Heart right ventricle (tissue), 16 donors: ENCODE results near the gene EDC3. TPM values are rescaled to one million over a fixed set of nuclear protein-coding genes. Genes with fewer than 3 reads are reported as not detected.

ENCODE experiments used
- ATAC-seq, 8 donors: fragments of 200-7000 bp; cut with Tn5 transposase; one replicate each; pipeline ENCODE4 v1.9.1; 2020; ENCODE audit warnings: mild to moderate bottlenecking in 8 of 8, moderate library complexity in 8 of 8, moderate number of reproducible peaks in 1 of 8
- DNase-seq, 2 donors: peaks; one replicate each; pipeline ENCODE4 v3.0.0-alpha.2; 2020
- H3K27ac ChIP-seq, 10 donors: fragments of 200-600 bp; sonication (generic) in 2 of 10; one replicate each; pipeline versions ENCODE4 v1.5.0 to v1.8.0; 2020 to 2022; ENCODE audit warnings: mild to moderate bottlenecking in 3 of 10
- H3K27me3 ChIP-seq, 7 donors: fragments of 200-600 bp; one replicate each; pipeline ENCODE4 v1.8.0; 2021 to 2022; ENCODE audit warnings: mild to moderate bottlenecking in 2 of 7
- H3K36me3 ChIP-seq, 9 donors: fragments of 200-600 bp; sonication (generic) in 1 of 9; one replicate each; pipeline versions ENCODE4 v1.5.0 to v1.8.0; 2020 to 2022; ENCODE audit warnings: mild to moderate bottlenecking in 2 of 9
- H3K4me1 ChIP-seq, 9 donors: fragments of 200-600 bp; sonication (generic) in 1 of 9; one replicate each; pipeline versions ENCODE4 v1.5.0 to v1.8.0; 2020 to 2022; ENCODE audit warnings: mild to moderate bottlenecking in 4 of 9
- H3K4me3 ChIP-seq, 10 donors: fragments of 200-600 bp; sonication (generic) in 2 of 10; one replicate each; pipeline versions ENCODE4 v1.5.0 to v1.8.0; 2020 to 2022; ENCODE audit warnings: mild to moderate bottlenecking in 7 of 10, moderate library complexity in 2 of 10
- H3K9me3 ChIP-seq, 11 donors: fragments of 200-600 bp in 10 of 11; sonication (generic) in 2 of 11; one replicate each; pipeline versions ENCODE4 v1.5.0 to v1.8.0; 2013 to 2022; ENCODE audit warnings: mild to moderate bottlenecking in 2 of 11, control low read depth in 1 of 11, moderate library complexity in 1 of 11
- WGBS, 2 donors: extraction: QIAGEN DNeasy Blood & Tissue Kit; methylation state at CpG; one replicate each; pipeline ENCODE4 v1.1.7; 2013; ENCODE audit warnings: inconsistent platforms in 1 of 2; 5-methylcytosine and 5-hydroxymethylcytosine counted together
- intact Hi-C, 10 donors: fragments of 100-400 bp; cut with DNase I; formaldehyde crosslinking; loops; one replicate each; pipeline versions ENCODE4 v1.11.1 to v1.14.2; 2022
- polyA plus RNA-seq, 2 donors: library from polyadenylated mRNA; stranded (reverse); fragments of 200-250 nt; gene quantifications; one replicate each; pipeline ENCODE4 v1.2.3, GENCODE V29; 2013
- total RNA-seq, 10 donors: library from RNA; stranded (reverse); fragmentation: NEBNext Ultra II Directional in 3 of 10; extraction: Animal tissue kit (Norgen Biotek cat#: 25700) in 3 of 10; gene quantifications; one replicate each; pipeline versions ENCODE4 v1.2.1 to v1.2.4, GENCODE V29; 2021 to 2023
- TF ChIP-seq, protein P1 (sequence below), 9 donors: fragments of 200-600 bp; sonication (generic) in 2 of 9; IDR thresholded peaks; one replicate each; pipeline versions ENCODE4 v1.5.0 to v1.8.0; 2021 to 2022; ENCODE audit warnings: antibody characterized with exemption in 9 of 9, mild to moderate bottlenecking in 5 of 9, moderate library complexity in 1 of 9
- donor health status: Arrhythmogenic right ventricular cardiomyopathy.
- donor health status: ischemic (EF 13 %, LVEDD 7.1; RV severe dilation, severe dysfunction).
- donor health status: healthy with polysubstance abuse.
- donor health status: DM: no; HTN: yes; CAD: no.
- donor health status: DM: no; HTN: no; CAD: no.
- donor health status: ischemic (EF 25% LVEDD 6.9; RV normal size, moderate dysfunction).
- donor health status: ischemic (EF 25% LVEDD 5.7; RV mildly dilated, moderate dysfunction).
- donor health status: healthy.
- donor health status: DM: yes; HTN: yes; CAD: no.
- donor health status: Ischemic cardiomyopathy.
- donor health status: ischemic (EF 35%, LVEDD 5.7; RV mildly dilated, moderate dysfunction).
- donor health status: nonischemic (EF 11% LVEDD 7.7; RV severe dilation, severe dysfunction).
- donor health status: DM: yes; HTN: yes; CAD: no.
- donor health status: PGD.
- donor health status: ischemic (EF 29% LVEDD 5.4; RV normal size, mild dysfunction).
- donor health status: nonischemic (EF 23%, LVEDD 6.1; RV moderate dilation, normal function).

EDC3 gene
- total and polyA plus RNA-seq, 12 donors: 10.4 to 18.1 (median 15.5) TPM

- Histone ChIP-seq H3K27me3 (no peaks in the 10 kb centered on the region), H3K36me3 (peaks cover 0 to 54% (median 24%) of the 10 kb centered on the region in 9 donors), H3K4me3 (no peak overlapping the region), H3K4me1 (no peaks in the 10 kb centered on the region), H3K9me3 (no peaks in the 10 kb centered on the region), H3K27ac (no peak overlapping the region)
- TF ChIP-seq, protein P1, sequence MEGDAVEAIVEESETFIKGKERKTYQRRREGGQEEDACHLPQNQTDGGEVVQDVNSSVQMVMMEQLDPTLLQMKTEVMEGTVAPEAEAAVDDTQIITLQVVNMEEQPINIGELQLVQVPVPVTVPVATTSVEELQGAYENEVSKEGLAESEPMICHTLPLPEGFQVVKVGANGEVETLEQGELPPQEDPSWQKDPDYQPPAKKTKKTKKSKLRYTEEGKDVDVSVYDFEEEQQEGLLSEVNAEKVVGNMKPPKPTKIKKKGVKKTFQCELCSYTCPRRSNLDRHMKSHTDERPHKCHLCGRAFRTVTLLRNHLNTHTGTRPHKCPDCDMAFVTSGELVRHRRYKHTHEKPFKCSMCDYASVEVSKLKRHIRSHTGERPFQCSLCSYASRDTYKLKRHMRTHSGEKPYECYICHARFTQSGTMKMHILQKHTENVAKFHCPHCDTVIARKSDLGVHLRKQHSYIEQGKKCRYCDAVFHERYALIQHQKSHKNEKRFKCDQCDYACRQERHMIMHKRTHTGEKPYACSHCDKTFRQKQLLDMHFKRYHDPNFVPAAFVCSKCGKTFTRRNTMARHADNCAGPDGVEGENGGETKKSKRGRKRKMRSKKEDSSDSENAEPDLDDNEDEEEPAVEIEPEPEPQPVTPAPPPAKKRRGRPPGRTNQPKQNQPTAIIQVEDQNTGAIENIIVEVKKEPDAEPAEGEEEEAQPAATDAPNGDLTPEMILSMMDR (IDR thresholded peaks at IDR 0.05): no peak
- 85 to 92% methylated on average over 3 of the region's 3 CpGs for WGBS, 2 donors
- ATAC-seq: no peak
- intact Hi-C loops: no loop called here
- DNase-seq: no peak
These were observed 21.7 kb downstream of the EDC3 start for GRCh38 chr15:74674161-74674560.

- intact Hi-C loops: loop anchor here in 1 of 10 donors (10.0 kb wide), 1 partner anchor 55 kb away; the partner anchor contains the start of gene CYP1A1
- no peaks in the 10 kb centered on the region for H3K27me3 ChIP-seq
- peaks cover 0 to 5% (median 4%) of the 10 kb centered on the region in 9 donors for H3K4me1 ChIP-seq
- TF ChIP-seq, protein P1 (IDR thresholded peaks at IDR 0.05): no peak
- no peak overlapping the region for H3K27ac ChIP-seq
- DNase-seq (no peak), ATAC-seq (no peak)
- H3K9me3 ChIP-seq: no peaks in the 10 kb centered on the region
- no peak overlapping the region for H3K4me3 ChIP-seq
- H3K36me3 ChIP-seq: peaks cover 0 to 67% (median 24%) of the 10 kb centered on the region in 9 donors
- 92 to 94% methylated on average over 4 of the region's 4 CpGs for WGBS, 2 donors
These were observed 26.2 kb downstream of the EDC3 start for GRCh38 chr15:74669627-74670026.

DNA sequence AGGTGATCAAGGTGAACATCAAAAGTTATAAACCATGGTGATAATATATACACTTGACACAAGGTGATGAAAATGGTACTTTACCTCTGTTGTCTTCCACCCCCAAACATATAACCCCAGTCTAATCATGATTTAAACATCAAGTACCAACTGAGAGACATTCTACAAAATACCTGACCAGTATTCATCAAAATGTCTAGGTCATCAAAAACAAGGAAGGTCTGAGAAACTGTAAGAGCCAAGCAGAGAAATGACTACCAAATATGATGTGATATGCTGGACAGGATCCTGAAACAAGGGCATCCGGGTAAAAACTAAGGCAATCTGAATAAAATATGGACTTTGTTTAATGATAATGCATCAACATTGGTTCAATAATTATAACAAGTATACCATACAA, 27.8 kb downstream of the EDC3 start:
- peaks cover 2 to 20% (median 16%) of the 10 kb centered on the region in 9 donors for H3K4me1 ChIP-seq
- H3K27ac ChIP-seq: no peak overlapping the region
- H3K27me3 ChIP-seq: no peaks in the 10 kb centered on the region
- DNase-seq (no peak), ATAC-seq (no peak)
- TF ChIP-seq, protein P1 (IDR thresholded peaks at IDR 0.05): no peak
- 94 to 95% methylated on average over 1 of the region's 1 CpG for WGBS, 2 donors
- H3K9me3 ChIP-seq: no peaks in the 10 kb centered on the region
- intact Hi-C loops: loop anchor here in 1 of 10 donors (10.0 kb wide), 1 partner anchor 57 kb away; the partner anchor contains the start of gene CYP1A1
- no peak overlapping the region for H3K4me3 ChIP-seq
- peaks cover 0 to 51% (median 20%) of the 10 kb centered on the region in 9 donors for H3K36me3 ChIP-seq

GRCh38 chr15:74664670-74665069, 31.2 kb downstream of the EDC3 start:
- Histone ChIP-seq H3K4me3 (no peak overlapping the region), H3K36me3 (peaks cover 0 to 34% (median 0%) of the 10 kb centered on the region in 9 donors), H3K4me1 (peaks cover 2 to 32% (median 23%) of the 10 kb centered on the region in 9 donors), H3K27ac (peak overlapping the region in 7 of 10 donors; percentile 8 to 76 (median 48)), H3K27me3 (no peaks in the 10 kb centered on the region), H3K9me3 (no peaks in the 10 kb centered on the region)
- 73 to 79% methylated on average over 2 of the region's 2 CpGs for WGBS, 2 donors
- DNase-seq (no peak), ATAC-seq (no peak)
- TF ChIP-seq, protein P1 (IDR thresholded peaks at IDR 0.05): no peak
- intact Hi-C loops: loop anchor here in 1 of 10 donors (10.0 kb wide), 1 partner anchor 60 kb away; the partner anchor contains the start of gene CYP1A1
